T-helper 2 cell treated with Interferon-gamma antibody and Interleukin-4, amounts not matched to agents 5 μg/mL and 100 μg/mL, for 36 hours (primary cell): ENCODE data around the gene UBN2.
"Not testable (repeated sequence)": the region's sequence is repeated elsewhere in the genome, so short reads cannot be mapped to it uniquely, and the experiment has no call there.

ENCODE experiments used
- DNase-seq: peaks from one replicate; pipeline ENCODE4 v3.0.0; 2021; ENCODE audit warnings: low spot score
- H3K27ac Mint-ChIP-seq: one replicate; pipeline ENCODE4 v1.8.0; 2021; ENCODE audit warnings: mild to moderate bottlenecking, mixed read lengths
- H3K27me3 Mint-ChIP-seq: one replicate; pipeline ENCODE4 v1.8.0; 2021; ENCODE audit warnings: low read depth, mixed read lengths
- H3K36me3 Mint-ChIP-seq: one replicate; pipeline ENCODE4 v1.8.0; 2021; ENCODE audit warnings: low read depth, mixed read lengths
- H3K4me1 Mint-ChIP-seq: one replicate; pipeline ENCODE4 v1.8.0; 2021; ENCODE audit warnings: low read depth, mixed read lengths
- H3K4me3 Mint-ChIP-seq: one replicate; pipeline ENCODE4 v1.8.0; 2022; ENCODE audit warnings: mild to moderate bottlenecking, moderate library complexity, mixed read lengths
- H3K9me3 Mint-ChIP-seq: one replicate; pipeline ENCODE4 v1.8.0; 2021; ENCODE audit warnings: mixed read lengths

The UBN2 gene

GRCh38 chr7:139230774-139231512, at the start of gene UBN2:
TSS of gene UBN2 (plus strand) at chr7:139231237. CDS start at chr7:139231485, 248 bp downstream.
- Mint-ChIP-seq H3K4me3 (peak within 1 kb of the TSS; percentile 100), H3K27me3 (peaks cover 28% of the 10 kb centered on the region), H3K9me3 (no peaks in the 10 kb centered on the region), H3K4me1 (peaks cover 18% of the 10 kb centered on the region), H3K36me3 (peaks cover 7% of the 10 kb centered on the region), H3K27ac (peak within 1 kb of the TSS; percentile 92)
- DNase-seq, result peak; percentile 95

- no peak for DNase-seq
- peaks cover 7% of the 10 kb centered on the region for H3K4me1 Mint-ChIP-seq
- no peak overlapping the region for H3K4me3 Mint-ChIP-seq
- no peak overlapping the region for H3K27ac Mint-ChIP-seq
- H3K27me3 Mint-ChIP-seq, result no peaks in the 10 kb centered on the region
- no peaks in the 10 kb centered on the region for H3K9me3 Mint-ChIP-seq
- no peaks in the 10 kb centered on the region for H3K36me3 Mint-ChIP-seq
Measured at GRCh38 chr7:139181404-139181803, 49.6 kb upstream of the UBN2 start.

DNA sequence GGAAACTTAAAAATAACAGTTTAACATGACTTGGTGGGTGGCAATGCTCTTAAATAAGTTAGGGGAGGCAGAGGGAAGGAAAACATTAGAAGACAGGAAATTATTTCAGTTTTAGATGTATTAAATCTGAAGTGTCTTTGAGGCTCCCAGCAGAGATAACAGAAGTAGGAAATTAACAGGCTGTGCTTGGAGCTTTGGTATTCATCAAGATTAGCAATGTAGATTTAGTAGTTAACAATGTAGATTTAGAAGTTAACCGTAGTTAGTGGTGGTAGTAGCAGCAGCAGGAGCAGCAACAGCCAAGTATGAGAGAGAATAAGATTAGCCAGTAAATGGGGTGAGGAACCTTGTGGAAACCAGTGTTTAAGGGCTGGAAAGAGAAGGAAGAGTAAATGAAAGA, 48.7 kb upstream of the UBN2 start:
- no peaks in the 10 kb centered on the region for H3K9me3 Mint-ChIP-seq
- no peak overlapping the region for H3K4me3 Mint-ChIP-seq
- no peaks in the 10 kb centered on the region for H3K36me3 Mint-ChIP-seq
- H3K27ac Mint-ChIP-seq, result no peak overlapping the region
- H3K4me1 Mint-ChIP-seq, result peaks cover 7% of the 10 kb centered on the region
- H3K27me3 Mint-ChIP-seq, result no peaks in the 10 kb centered on the region
- DNase-seq, result no peak

GRCh38 chr7:139183251-139183650, 47.8 kb upstream of the UBN2 start:
- H3K4me1 Mint-ChIP-seq, result peaks cover 7% of the 10 kb centered on the region
- no peaks in the 10 kb centered on the region for H3K9me3 Mint-ChIP-seq
- no peaks in the 10 kb centered on the region for H3K27me3 Mint-ChIP-seq
- H3K4me3 Mint-ChIP-seq, result no peak overlapping the region
- no peaks in the 10 kb centered on the region for H3K36me3 Mint-ChIP-seq
- DNase-seq, result no peak
- H3K27ac Mint-ChIP-seq, result no peak overlapping the region

DNA sequence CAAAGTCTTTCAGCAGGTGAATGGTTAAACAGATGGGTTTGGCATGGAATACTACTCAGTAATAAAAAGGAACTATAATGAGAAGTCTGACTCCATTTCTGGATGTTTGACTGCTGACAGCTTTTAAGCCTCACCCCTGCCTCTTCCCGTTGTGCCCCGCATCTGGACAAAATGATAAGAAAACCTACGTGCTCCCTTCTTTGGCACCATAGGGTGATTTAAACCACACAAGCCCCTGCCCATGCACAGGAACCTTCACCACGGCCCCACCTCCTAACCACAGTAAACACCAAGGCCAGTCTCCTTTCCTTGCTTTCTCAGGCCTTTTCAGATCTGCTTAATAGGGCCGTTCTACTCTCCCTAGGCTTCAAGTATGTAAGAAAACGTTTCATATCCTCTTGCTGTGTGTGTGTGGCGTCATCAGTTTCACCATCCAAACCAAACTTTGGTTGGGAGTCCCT, 47.1 kb upstream of the UBN2 start:
- no peak overlapping the region for H3K27ac Mint-ChIP-seq
- DNase-seq, result no peak
- H3K36me3 Mint-ChIP-seq, result no peaks in the 10 kb centered on the region
- peaks cover 7% of the 10 kb centered on the region for H3K4me1 Mint-ChIP-seq
- H3K9me3 Mint-ChIP-seq, result no peaks in the 10 kb centered on the region
- H3K27me3 Mint-ChIP-seq, result no peaks in the 10 kb centered on the region
- no peak overlapping the region for H3K4me3 Mint-ChIP-seq

DNA sequence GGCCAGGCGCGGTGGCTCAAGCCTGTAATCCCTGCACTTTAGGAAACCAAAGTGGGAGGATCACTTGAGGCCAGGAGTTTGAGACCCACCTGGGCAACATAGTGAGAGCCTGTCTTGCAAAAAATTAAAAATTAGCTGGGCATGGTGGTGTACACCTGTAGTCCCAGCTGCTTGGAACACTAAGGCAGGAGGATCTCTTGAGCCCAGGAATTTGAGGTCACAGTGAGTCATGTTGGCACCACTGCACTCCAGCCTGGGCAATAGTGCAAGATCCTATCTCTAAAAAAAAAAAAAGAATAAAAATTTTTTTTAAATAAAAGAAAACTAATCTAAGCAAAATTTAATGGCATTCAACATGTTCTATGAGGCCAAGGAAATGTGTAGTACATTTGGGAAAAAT, 44.9 kb upstream of the UBN2 start:
- Mint-ChIP-seq H3K4me3 (no peak overlapping the region), H3K4me1 (peaks cover 7% of the 10 kb centered on the region), H3K27ac (no peak overlapping the region), H3K27me3 (no peaks in the 10 kb centered on the region), H3K36me3 (no peaks in the 10 kb centered on the region), H3K9me3 (no peaks in the 10 kb centered on the region)
- no peak for DNase-seq

DNA sequence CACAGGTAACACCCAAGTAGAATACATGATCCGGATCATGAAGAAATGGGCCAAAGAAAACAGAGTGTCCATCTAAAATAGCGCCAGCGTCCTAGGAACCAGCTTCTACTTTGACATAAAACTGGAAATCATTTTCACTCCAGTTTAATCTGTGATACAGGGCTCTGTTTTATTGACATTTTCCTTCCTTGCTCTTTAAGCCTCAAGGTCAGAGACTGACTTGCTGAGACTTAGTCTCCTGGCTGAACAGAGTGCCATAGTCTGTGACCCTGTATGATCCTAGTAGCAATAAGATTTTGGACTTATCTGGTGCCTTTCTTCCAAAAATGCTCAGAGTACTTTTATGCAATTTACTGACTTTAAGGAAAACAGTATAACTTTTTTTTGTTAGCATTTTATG, 41.7 kb upstream of the UBN2 start:
- H3K9me3 Mint-ChIP-seq, result no peaks in the 10 kb centered on the region
- no peaks in the 10 kb centered on the region for H3K27me3 Mint-ChIP-seq
- no peak for DNase-seq
- H3K4me1 Mint-ChIP-seq, result no peaks in the 10 kb centered on the region
- no peak overlapping the region for H3K27ac Mint-ChIP-seq
- H3K36me3 Mint-ChIP-seq, result no peaks in the 10 kb centered on the region
- no peak overlapping the region for H3K4me3 Mint-ChIP-seq

DNA sequence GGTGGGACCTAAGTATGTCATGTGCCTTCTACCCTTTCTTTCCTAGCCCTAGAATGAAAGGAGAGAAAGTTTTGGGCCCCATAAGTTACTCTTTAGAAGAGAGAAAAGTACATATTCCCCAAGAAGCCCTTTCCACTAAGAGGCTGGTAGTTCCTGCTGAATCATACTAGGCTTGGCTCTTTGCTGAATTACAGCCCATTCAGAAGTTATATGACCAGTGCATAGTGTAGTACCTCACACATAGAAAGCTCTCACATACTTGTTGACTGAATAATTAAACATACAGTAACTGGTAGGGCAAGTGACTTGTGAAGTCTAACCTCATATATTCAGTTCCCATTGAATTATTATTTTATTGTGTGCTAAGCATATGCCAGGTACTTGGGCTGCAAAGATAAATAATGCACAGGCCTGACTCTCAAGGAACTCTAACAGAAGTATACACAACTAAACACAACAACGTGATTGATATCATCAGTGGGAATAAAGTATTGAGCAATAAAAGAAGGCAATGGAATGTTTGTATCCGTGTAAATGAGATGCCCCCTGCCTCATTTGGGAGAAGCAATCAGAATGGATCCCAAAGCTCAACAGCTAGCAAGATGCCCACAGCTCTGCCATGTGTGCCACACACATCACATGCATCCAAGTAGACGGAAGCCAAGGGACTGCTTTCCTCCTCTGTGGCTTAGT, 38.9 kb upstream of the UBN2 start:
- no peak overlapping the region for H3K4me3 Mint-ChIP-seq
- no peaks in the 10 kb centered on the region for H3K9me3 Mint-ChIP-seq
- H3K27ac Mint-ChIP-seq, result no peak overlapping the region
- no peaks in the 10 kb centered on the region for H3K4me1 Mint-ChIP-seq
- no peak for DNase-seq
- no peaks in the 10 kb centered on the region for H3K36me3 Mint-ChIP-seq
- H3K27me3 Mint-ChIP-seq, result no peaks in the 10 kb centered on the region

GRCh38 chr7:139200382-139200781, 30.7 kb upstream of the UBN2 start:
- H3K36me3 Mint-ChIP-seq, result no peaks in the 10 kb centered on the region

GRCh38 chr7:139203992-139204391, 27.0 kb upstream of the UBN2 start:
- Mint-ChIP-seq H3K36me3 (no peaks in the 10 kb centered on the region), H3K4me3 (no peak overlapping the region), H3K27ac (no peak overlapping the region), H3K4me1 (no peaks in the 10 kb centered on the region), H3K9me3 (peaks cover 18% of the 10 kb centered on the region), H3K27me3 (peaks cover 8% of the 10 kb centered on the region)
- DNase-seq, result no peak

More at GRCh38 chr7:139200382-139200781, 30.7 kb upstream of the UBN2 start:
- Mint-ChIP-seq H3K4me1 (no peaks in the 10 kb centered on the region), H3K9me3 (peaks cover 3% of the 10 kb centered on the region), H3K27me3 (no peaks in the 10 kb centered on the region), H3K4me3 (no peak overlapping the region), H3K27ac (no peak overlapping the region)
- DNase-seq, result no peak

GRCh38 chr7:139205843-139206242, 25.2 kb upstream of the UBN2 start:
- Mint-ChIP-seq H3K27me3 (peaks cover 20% of the 10 kb centered on the region), H3K9me3 (peaks cover 18% of the 10 kb centered on the region), H3K4me1 (no peaks in the 10 kb centered on the region), H3K36me3 (no peaks in the 10 kb centered on the region), H3K4me3 (no peak overlapping the region), H3K27ac (no peak overlapping the region)
- no peak for DNase-seq

GRCh38 chr7:139212133-139212532, 18.9 kb upstream of the UBN2 start:
- Mint-ChIP-seq H3K27me3 (peaks cover 29% of the 10 kb centered on the region), H3K4me1 (no peaks in the 10 kb centered on the region), H3K9me3 (peaks cover under 1% of the 10 kb centered on the region), H3K36me3 (no peaks in the 10 kb centered on the region), H3K27ac (no peak overlapping the region), H3K4me3 (no peak overlapping the region)
- DNase-seq, result no peak

- H3K27me3 Mint-ChIP-seq, result peaks cover 29% of the 10 kb centered on the region
- H3K4me1 Mint-ChIP-seq, H3K36me3 Mint-ChIP-seq, H3K9me3 Mint-ChIP-seq, H3K27ac Mint-ChIP-seq, DNase-seq, H3K4me3 Mint-ChIP-seq: not testable (repeated sequence)
Measured at GRCh38 chr7:139213489-139213888, 17.5 kb upstream of the UBN2 start.

GRCh38 chr7:139218173-139218572, 12.9 kb upstream of the UBN2 start:
- H3K4me3 Mint-ChIP-seq, result no peak overlapping the region

More at GRCh38 chr7:139218173-139218572, 12.9 kb upstream of the UBN2 start:
- no peak for DNase-seq
- Mint-ChIP-seq H3K27me3 (peaks cover 27% of the 10 kb centered on the region), H3K9me3 (no peaks in the 10 kb centered on the region), H3K4me1 (no peaks in the 10 kb centered on the region), H3K27ac (no peak overlapping the region), H3K36me3 (no peaks in the 10 kb centered on the region)
